Skeletal muscle tissue (tissue), 4 donors: ENCODE measurements around the gene SUCLG2. TPM values are rescaled to one million over a fixed set of nuclear protein-coding genes. Genes with fewer than 3 reads are reported as not detected.
A peak's percentile ranks its signal among the peaks of the same experiment; 100 is the strongest.

Experiments
- H3K27ac ChIP-seq: one replicate; pipeline ENCODE4 v1.7.0; 2013; ENCODE audit warnings: mild to moderate bottlenecking, low read depth, low read length, inconsistent platforms
- H3K27me3 ChIP-seq, 3 donors: one replicate each; pipeline ENCODE4 v1.7.0; 2013; ENCODE audit warnings: low read length in 3 of 3; ENCODE audit not compliant: control insufficient read depth in 3 of 3, insufficient read depth in 3 of 3
- H3K36me3 ChIP-seq, 3 donors: one replicate each; pipeline ENCODE4 v1.7.0; 2013; ENCODE audit warnings: low read length in 3 of 3; ENCODE audit not compliant: control insufficient read depth in 3 of 3, insufficient read depth in 3 of 3
- H3K4me1 ChIP-seq, 3 donors: one replicate each; pipeline ENCODE4 v1.7.0; 2013; ENCODE audit warnings: low read length in 3 of 3, mild to moderate bottlenecking in 3 of 3; ENCODE audit not compliant: control insufficient read depth in 3 of 3, insufficient read depth in 3 of 3
- H3K4me3 ChIP-seq, 3 donors: one replicate each; pipeline ENCODE4 v1.7.0; 2013; ENCODE audit warnings: low read length in 3 of 3
- H3K9ac ChIP-seq, 3 donors: one replicate each; pipeline ENCODE4 v1.7.0; 2013; ENCODE audit warnings: low read length in 3 of 3, mild to moderate bottlenecking in 3 of 3, moderate library complexity in 2 of 3, low read depth in 1 of 3
- H3K9me3 ChIP-seq, 3 donors: one replicate each; pipeline ENCODE4 v1.7.0; 2013; ENCODE audit warnings: low read length in 3 of 3; ENCODE audit not compliant: control insufficient read depth in 3 of 3
- total RNA-seq: library from RNA; depleted of rRNA; stranded (reverse); fragments of >200 nt; gene quantifications from one replicate; pipeline ENCODE4 v1.2.3, GENCODE V29; 2014
- donor health status: Osteomylitis.

Gene SUCLG2
- total RNA-seq, 1 donor from 2014 or later, result 38.1 TPM

DNA sequence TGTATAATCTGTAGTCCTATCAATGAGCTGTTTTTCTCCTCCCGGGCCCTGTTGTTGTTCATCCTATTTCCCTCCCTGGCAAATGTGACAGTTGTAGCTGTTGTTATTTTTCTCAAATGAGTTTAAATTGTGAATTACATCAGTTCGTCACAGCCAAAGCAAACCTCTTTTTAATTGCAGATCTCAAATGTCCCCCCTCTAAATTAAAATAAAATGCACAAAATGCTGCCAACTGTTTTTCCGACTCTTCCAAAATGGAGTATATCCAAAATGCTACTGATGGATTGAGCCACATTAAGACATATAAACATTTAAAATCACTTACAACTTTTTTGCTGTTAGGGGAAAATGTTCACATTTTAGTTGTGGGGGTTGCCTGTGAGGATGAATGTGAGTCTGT, 29.8 kb upstream of the SUCLG2 start:
- no peak overlapping the region for H3K27ac ChIP-seq
- no peaks in the 10 kb centered on the region for H3K36me3 ChIP-seq
- no peaks in the 10 kb centered on the region for H3K4me1 ChIP-seq
- no peaks in the 10 kb centered on the region for H3K9me3 ChIP-seq
- no peak overlapping the region for H3K4me3 ChIP-seq
- no peaks in the 10 kb centered on the region for H3K27me3 ChIP-seq
- H3K9ac ChIP-seq, result no peak overlapping the region

DNA sequence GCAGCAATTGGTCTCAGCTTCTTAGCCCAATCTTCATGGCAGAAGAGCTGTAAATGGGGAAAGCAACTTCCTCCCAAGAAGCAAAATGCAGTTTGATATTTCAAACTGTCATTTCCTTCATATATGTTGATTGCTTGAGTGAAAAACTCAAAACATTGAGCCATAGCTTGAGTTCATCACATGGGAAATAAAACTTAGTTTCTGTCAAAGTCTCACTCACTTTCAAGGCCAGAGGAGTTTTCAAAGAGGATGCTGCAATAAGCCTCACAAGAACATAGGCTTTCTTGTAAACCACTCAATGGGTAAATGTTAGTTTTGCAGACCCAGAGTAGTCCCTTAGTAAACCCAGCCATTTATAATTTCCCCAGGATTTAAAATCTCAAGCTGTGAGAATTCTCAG, 29.1 kb upstream of the SUCLG2 start:
- Histone ChIP-seq H3K27me3 (no peaks in the 10 kb centered on the region), H3K27ac (no peak overlapping the region), H3K36me3 (no peaks in the 10 kb centered on the region), H3K4me1 (no peaks in the 10 kb centered on the region), H3K9me3 (no peaks in the 10 kb centered on the region), H3K4me3 (no peak overlapping the region), H3K9ac (no peak overlapping the region)

DNA sequence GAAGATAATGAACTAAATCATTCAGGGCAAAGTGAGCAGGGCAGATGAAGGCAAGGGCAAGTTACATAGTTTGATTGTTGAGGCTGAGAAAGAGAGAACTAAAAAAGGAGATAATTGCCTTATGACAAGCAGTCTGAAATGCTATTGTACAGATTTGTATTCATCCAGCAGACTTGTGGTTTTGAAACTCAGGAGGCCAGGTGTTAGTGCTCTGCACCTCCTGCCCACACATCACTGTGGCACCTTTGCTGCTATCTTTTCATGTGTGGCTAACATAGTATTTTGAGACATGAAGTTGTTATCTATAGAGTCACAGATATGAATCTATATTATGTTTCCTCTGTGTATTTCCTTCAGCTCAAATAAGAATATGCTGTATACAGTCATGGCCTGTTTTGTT, 24.3 kb upstream of the SUCLG2 start:
- no peak overlapping the region for H3K27ac ChIP-seq
- no peaks in the 10 kb centered on the region for H3K36me3 ChIP-seq
- no peak overlapping the region for H3K4me3 ChIP-seq
- no peaks in the 10 kb centered on the region for H3K4me1 ChIP-seq
- H3K9ac ChIP-seq, result no peak overlapping the region
- no peaks in the 10 kb centered on the region for H3K9me3 ChIP-seq
- H3K27me3 ChIP-seq, result no peaks in the 10 kb centered on the region

DNA sequence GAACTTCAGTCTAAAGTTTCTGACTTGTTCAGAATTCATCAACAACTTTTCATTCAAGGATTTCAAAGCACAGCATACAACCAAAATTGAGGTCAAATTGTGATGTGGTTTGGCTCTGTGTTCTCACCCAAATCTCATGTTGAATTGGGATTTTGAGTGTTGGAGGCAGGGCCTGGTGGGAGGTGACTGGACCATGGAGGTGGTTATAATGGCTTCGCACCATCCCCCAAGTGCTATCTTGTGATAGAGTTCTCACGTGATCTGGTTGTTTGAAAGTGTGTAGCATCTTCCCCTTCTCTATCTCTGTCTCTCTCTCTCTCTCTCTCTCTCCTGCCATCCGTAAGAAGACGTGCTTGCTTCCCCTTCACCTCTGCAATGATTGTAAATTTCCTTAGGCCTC, 19.6 kb upstream of the SUCLG2 start:
- Histone ChIP-seq H3K9ac (no peak overlapping the region), H3K27me3 (no peaks in the 10 kb centered on the region), H3K27ac (no peak overlapping the region)

DNA sequence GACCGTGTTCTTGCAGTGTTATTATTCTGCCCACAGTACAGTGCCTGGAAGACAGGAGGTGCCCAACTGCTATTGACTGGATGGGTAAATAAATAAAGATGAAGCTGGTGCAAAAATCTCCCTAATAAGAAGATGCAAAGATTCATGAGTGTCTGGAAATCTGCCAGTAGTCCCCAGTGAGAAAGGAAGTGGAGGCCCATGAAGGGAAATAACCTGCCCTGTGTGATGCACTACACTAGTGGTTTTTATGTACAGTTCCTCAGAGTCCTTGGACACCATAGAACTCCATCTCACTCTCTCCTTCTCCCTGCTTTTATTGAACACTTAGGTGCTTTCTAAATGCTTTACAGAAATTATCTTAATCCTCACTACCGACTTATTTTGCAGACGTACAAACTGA, 8.3 kb upstream of the SUCLG2 start:
- Histone ChIP-seq H3K36me3 (no peaks in the 10 kb centered on the region), H3K27me3 (no peaks in the 10 kb centered on the region), H3K9me3 (no peaks in the 10 kb centered on the region), H3K4me3 (no peak overlapping the region), H3K27ac (no peak overlapping the region), H3K9ac (no peak overlapping the region), H3K4me1 (peaks cover 0 to 1% (median 0%) of the 10 kb centered on the region in 3 donors)

More for the DNA sequence above, 19.6 kb upstream of the SUCLG2 start:
- Histone ChIP-seq H3K4me1 (no peaks in the 10 kb centered on the region), H3K4me3 (no peak overlapping the region), H3K9me3 (no peaks in the 10 kb centered on the region), H3K36me3 (no peaks in the 10 kb centered on the region)

DNA sequence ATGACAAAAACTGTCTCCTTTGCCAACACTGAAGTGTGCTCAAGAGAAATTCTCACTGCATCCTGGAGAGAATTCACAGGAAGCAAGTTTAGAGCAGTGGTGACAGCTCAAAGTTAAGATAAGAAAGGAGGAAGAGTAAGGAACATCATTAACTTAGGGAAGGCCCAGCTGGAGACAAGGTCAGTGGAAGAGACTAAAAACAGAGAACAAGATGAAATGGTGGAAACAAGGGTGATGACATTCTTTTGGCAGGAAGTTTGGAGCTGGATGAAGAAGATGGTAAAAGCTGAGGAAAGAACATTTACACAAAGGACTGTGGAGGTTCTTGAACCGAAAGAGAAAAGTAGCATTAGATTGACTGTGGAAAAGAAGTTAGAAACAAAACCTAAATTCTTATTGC, 6.7 kb upstream of the SUCLG2 start:
- Histone ChIP-seq H3K4me1 (peaks cover 0 to 5% (median 0%) of the 10 kb centered on the region in 3 donors), H3K36me3 (no peaks in the 10 kb centered on the region), H3K27me3 (no peaks in the 10 kb centered on the region)

DNA sequence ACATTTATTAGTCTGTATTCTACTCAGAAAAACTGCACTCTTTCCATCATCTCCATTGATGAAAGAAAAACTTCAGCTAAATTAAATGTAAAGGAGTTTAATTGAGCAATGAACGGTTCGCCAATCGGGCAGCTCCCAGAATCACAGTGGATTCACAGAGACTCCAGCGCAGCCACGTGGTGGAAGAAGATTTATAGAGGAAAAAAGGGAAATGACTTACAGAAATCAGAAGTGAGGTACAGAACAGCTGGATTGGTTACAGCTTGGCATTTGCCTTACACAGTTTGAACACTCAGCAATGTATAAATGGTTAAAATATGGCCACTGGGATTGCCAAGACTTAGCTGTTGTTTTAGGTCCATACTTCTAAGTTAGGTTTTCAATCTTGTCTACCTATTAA, 2.8 kb upstream of the SUCLG2 start:
- H3K9ac ChIP-seq, result no peak overlapping the region
- H3K4me1 ChIP-seq, result peaks cover 11 to 13% (median 12%) of the 10 kb centered on the region in 3 donors
- no peaks in the 10 kb centered on the region for H3K9me3 ChIP-seq
- H3K27ac ChIP-seq, result no peak overlapping the region
- H3K27me3 ChIP-seq, result no peaks in the 10 kb centered on the region
- no peak overlapping the region for H3K4me3 ChIP-seq
- H3K36me3 ChIP-seq, result no peaks in the 10 kb centered on the region

More for the DNA sequence above, 6.7 kb upstream of the SUCLG2 start:
- H3K4me3 ChIP-seq, result no peak overlapping the region
- no peak overlapping the region for H3K9ac ChIP-seq
- no peaks in the 10 kb centered on the region for H3K9me3 ChIP-seq
- no peak overlapping the region for H3K27ac ChIP-seq

DNA sequence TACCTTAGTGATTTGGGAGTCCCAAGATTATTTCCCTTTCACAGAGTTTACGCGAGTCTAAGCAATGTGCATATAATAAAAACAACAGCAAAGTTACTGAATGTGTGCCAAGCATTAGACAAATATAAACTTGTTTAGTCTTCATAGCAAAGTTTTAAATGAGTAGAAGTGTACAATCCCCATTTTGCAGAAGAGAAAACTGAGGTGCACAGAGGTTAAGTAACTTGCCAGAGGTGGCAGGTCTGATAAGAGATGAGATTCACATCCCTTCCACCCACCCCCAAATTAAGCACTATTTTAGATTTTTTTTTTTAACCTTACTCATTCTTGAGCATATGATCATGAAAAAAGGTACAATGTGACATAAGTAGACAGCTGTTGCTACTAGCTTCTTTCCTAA, 2.2 kb upstream of the SUCLG2 start:
- H3K9ac ChIP-seq, result no peak overlapping the region
- H3K4me1 ChIP-seq, result peaks cover 11 to 13% (median 12%) of the 10 kb centered on the region in 3 donors
- no peaks in the 10 kb centered on the region for H3K36me3 ChIP-seq
- no peaks in the 10 kb centered on the region for H3K9me3 ChIP-seq
- H3K27ac ChIP-seq, result no peak overlapping the region
- no peak overlapping the region for H3K4me3 ChIP-seq
- H3K27me3 ChIP-seq, result no peaks in the 10 kb centered on the region

DNA sequence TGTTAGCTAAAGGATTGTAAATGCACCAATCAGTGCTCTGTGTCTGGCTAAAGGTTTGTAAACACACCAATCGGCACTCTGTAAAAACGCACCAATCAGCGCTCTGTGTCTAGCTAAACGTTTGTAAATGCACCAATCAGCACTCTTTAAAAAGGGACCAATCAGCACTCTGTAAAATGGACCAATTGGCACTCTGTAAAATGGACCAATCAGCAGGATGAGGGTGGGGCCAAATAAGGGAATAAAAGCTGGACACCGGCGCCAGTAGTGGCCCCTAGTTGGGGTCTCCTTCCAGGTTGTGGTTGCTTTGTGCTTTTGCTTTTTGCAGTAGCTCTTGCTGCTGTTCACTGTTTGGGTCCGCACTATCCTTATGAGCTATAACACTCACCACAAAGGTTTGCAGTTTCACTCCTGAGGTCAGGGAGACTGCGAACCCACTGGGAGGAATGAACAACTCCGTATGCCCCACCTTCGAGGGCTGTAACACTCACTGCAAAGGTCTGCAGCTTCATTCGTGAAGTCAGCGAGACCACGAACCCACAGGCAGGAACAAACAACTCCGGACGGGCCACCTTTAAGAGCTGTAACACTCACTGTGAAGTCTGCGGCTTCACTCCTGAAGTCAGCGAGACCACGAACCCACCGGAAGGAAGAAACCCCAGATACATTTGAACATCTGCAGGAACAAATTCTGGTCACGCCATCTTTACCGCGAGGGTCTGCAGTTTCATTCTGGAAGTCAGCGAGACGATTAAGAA, 1.1 kb upstream of the SUCLG2 start:
- H3K9ac ChIP-seq, result peak overlapping the region in 1 of 3 donors; percentile 98

DNA sequence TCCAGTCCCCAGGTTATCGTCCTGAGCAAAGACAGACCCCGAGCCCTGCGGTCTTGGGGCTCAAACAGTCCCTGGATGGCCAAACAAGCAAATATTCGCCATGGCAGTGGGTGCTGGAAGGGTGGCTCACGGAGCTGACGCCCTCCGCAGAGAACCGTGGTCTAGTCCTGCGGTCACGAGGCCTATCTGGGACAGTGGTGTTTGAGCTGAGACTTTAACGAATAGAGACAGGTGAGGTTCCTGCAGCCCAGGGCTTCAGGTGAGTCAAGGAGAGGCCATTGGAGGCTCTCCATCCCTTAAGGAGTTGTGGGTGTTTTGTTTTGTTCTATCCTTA, 399 bp upstream of the SUCLG2 start:
- Histone ChIP-seq H3K4me1 (peaks cover 11 to 24% (median 14%) of the 10 kb centered on the region in 3 donors), H3K27ac (peak overlapping the region; percentile 84), H3K36me3 (no peaks in the 10 kb centered on the region), H3K27me3 (no peaks in the 10 kb centered on the region), H3K4me3 (peak overlapping the region; percentile 87 to 97 (median 96)), H3K9ac (peak overlapping the region; percentile 92 to 98 (median 94)), H3K9me3 (no peaks in the 10 kb centered on the region)

More for the DNA sequence above, 1.1 kb upstream of the SUCLG2 start:
- Histone ChIP-seq H3K36me3 (no peaks in the 10 kb centered on the region), H3K9me3 (no peaks in the 10 kb centered on the region), H3K27ac (no peak overlapping the region), H3K27me3 (no peaks in the 10 kb centered on the region), H3K4me1 (peaks cover 11 to 23% (median 14%) of the 10 kb centered on the region in 3 donors), H3K4me3 (peak overlapping the region; percentile 87 to 97 (median 96))
